ENCODE results near the gene DDI1.

DDI1 gene

DNA sequence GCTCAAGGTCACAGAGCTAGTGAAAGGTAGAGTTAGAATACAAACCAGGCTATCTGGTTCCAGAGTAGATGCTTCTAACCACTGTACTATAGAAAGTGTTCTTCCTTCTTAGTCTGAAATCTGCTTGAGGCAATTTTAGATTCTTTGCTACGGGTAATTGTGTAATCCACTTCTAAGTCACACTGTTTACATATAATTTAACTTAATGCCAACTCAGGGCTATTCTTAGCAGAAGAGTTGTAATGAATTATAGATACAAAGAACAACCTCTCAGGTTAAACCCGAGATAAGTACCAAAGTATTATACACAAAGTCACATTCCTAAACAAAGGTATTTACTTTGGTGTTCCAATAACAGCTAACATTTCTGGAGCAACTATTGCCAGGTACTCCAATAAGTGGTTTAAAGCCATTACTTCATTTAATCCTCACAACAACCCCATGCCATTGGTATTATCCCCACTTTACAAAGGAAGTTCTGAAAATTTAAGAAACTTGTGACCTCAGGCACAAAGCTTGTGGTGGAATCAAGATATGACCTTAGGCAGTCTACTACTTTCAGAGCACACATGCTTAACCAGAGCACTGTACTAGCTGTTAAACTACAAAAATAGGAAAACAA lies 31.1 kb upstream of the DDI1 start:
- H4K91ac ChIP-seq (ENCODE audit: low read length), result no peak overlapping the region
- H3K4ac ChIP-seq (ENCODE audit: low read depth in 1 of 2, low read length in 2 of 2), result no peak overlapping the region
- H3K27ac ChIP-seq (ENCODE audit: low read length, poor library complexity, severe bottlenecking), result no peak overlapping the region
- H3K36me3 ChIP-seq (ENCODE audit: control insufficient read depth in 1 of 2, insufficient read depth in 2 of 2, low read depth in 1 of 2, low read length in 2 of 2), result no peaks in the 10 kb centered on the region
- no peak overlapping the region for H3K4me3 ChIP-seq (ENCODE audit: insufficient read depth in 1 of 2, low read depth in 1 of 2, low read length in 2 of 2)
- H3K79me1 ChIP-seq (replicated peaks; ENCODE audit: low read length, poor library complexity, severe bottlenecking), result no peaks in the 10 kb centered on the region
- no peak overlapping the region for H3K4me2 ChIP-seq (ENCODE audit: low read length, poor library complexity, severe bottlenecking)
- H2BK15ac ChIP-seq (ENCODE audit: low read depth, poor library complexity, severe bottlenecking), result no peak overlapping the region
- H2BK120ac ChIP-seq (ENCODE audit: low read depth, low read length), result no peak overlapping the region
- H3K18ac ChIP-seq (ENCODE audit: low read depth in 1 of 2, low read length in 2 of 2), result no peak overlapping the region
- no peak overlapping the region for H3K14ac ChIP-seq (ENCODE audit: low read length in 2 of 2)
- H3K23ac ChIP-seq (ENCODE audit: low read length in 2 of 2), result no peak overlapping the region
- H2AFZ ChIP-seq (ENCODE audit: low read depth, low read length), result no peak overlapping the region
- no peak overlapping the region for H4K8ac ChIP-seq (ENCODE audit: low read length)
- H2BK5ac ChIP-seq (ENCODE audit: low read depth, low read length, poor library complexity, severe bottlenecking), result no peak overlapping the region
- H3K9me3 ChIP-seq (ENCODE audit: control insufficient read depth, low read length), result no peaks in the 10 kb centered on the region
- H3K27me3 ChIP-seq (ENCODE audit: control insufficient read depth in 1 of 2, insufficient read depth in 1 of 2, low read length in 2 of 2), result no peaks in the 10 kb centered on the region
- H2AK5ac ChIP-seq (ENCODE audit: low read length, severe bottlenecking), result no peak overlapping the region
- DNase-seq, result peak; percentile 50
- no peak overlapping the region for H3K9ac ChIP-seq (ENCODE audit: low read length)
- no peak overlapping the region for H2BK12ac ChIP-seq (ENCODE audit: low read length in 2 of 2)
- 23% methylated on average over 1 of the region's 2 CpGs for WGBS
- H3K4me1 ChIP-seq (ENCODE audit: control insufficient read depth, insufficient read depth, low read depth, low read length), result peaks cover 9% of the 10 kb centered on the region

GRCh38 chr11:104009744-104010143 lies 26.7 kb upstream of the DDI1 start:
- no peaks in the 10 kb centered on the region for H3K9me3 ChIP-seq (ENCODE audit: control insufficient read depth, low read length)
- H3K27ac ChIP-seq (ENCODE audit: low read length, poor library complexity, severe bottlenecking), result no peak overlapping the region
- WGBS, result 78% methylated on average over 3 of the region's 3 CpGs
- no peak overlapping the region for H3K4me2 ChIP-seq (ENCODE audit: low read length, poor library complexity, severe bottlenecking)
- H3K36me3 ChIP-seq (ENCODE audit: control insufficient read depth in 1 of 2, insufficient read depth in 2 of 2, low read depth in 1 of 2, low read length in 2 of 2), result no peaks in the 10 kb centered on the region
- H3K23ac ChIP-seq (ENCODE audit: low read length in 2 of 2), result no peak overlapping the region
- no peak overlapping the region for H2BK120ac ChIP-seq (ENCODE audit: low read depth, low read length)
- no peaks in the 10 kb centered on the region for H3K79me1 ChIP-seq (replicated peaks; ENCODE audit: low read length, poor library complexity, severe bottlenecking)
- no peak overlapping the region for H3K14ac ChIP-seq (ENCODE audit: low read length in 2 of 2)
- no peak overlapping the region for H3K4me3 ChIP-seq (ENCODE audit: insufficient read depth in 1 of 2, low read depth in 1 of 2, low read length in 2 of 2)
- no peaks in the 10 kb centered on the region for H3K27me3 ChIP-seq (ENCODE audit: control insufficient read depth in 1 of 2, insufficient read depth in 1 of 2, low read length in 2 of 2)
- H2AK5ac ChIP-seq (ENCODE audit: low read length, severe bottlenecking), result no peak overlapping the region
- no peak overlapping the region for H2BK12ac ChIP-seq (ENCODE audit: low read length in 2 of 2)
- no peak overlapping the region for H3K4ac ChIP-seq (ENCODE audit: low read depth in 1 of 2, low read length in 2 of 2)
- no peak overlapping the region for H2BK15ac ChIP-seq (ENCODE audit: low read depth, poor library complexity, severe bottlenecking)
- no peak overlapping the region for H2AFZ ChIP-seq (ENCODE audit: low read depth, low read length)
- no peak overlapping the region for H4K8ac ChIP-seq (ENCODE audit: low read length)
- no peak for DNase-seq
- no peak overlapping the region for H3K18ac ChIP-seq (ENCODE audit: low read depth in 1 of 2, low read length in 2 of 2)
- H4K91ac ChIP-seq (ENCODE audit: low read length), result no peak overlapping the region
- no peak overlapping the region for H3K9ac ChIP-seq (ENCODE audit: low read length)
- H3K4me1 ChIP-seq (ENCODE audit: control insufficient read depth, insufficient read depth, low read depth, low read length), result peaks cover 7% of the 10 kb centered on the region
- no peak overlapping the region for H2BK5ac ChIP-seq (ENCODE audit: low read depth, low read length, poor library complexity, severe bottlenecking)

- Histone ChIP-seq H2AFZ (ENCODE audit: low read depth, low read length) (no peak overlapping the region), H3K4ac (ENCODE audit: low read depth in 1 of 2, low read length in 2 of 2) (no peak overlapping the region), H3K18ac (ENCODE audit: low read depth in 1 of 2, low read length in 2 of 2) (no peak overlapping the region), H3K27ac (ENCODE audit: low read length, poor library complexity, severe bottlenecking) (no peak overlapping the region), H4K91ac (ENCODE audit: low read length) (no peak overlapping the region), H3K23ac (ENCODE audit: low read length in 2 of 2) (no peak overlapping the region), H2BK15ac (ENCODE audit: low read depth, poor library complexity, severe bottlenecking) (no peak overlapping the region), H3K4me3 (ENCODE audit: insufficient read depth in 1 of 2, low read depth in 1 of 2, low read length in 2 of 2) (no peak overlapping the region), H3K14ac (ENCODE audit: low read length in 2 of 2) (no peak overlapping the region), H3K4me1 (ENCODE audit: control insufficient read depth, insufficient read depth, low read depth, low read length) (peaks cover 7% of the 10 kb centered on the region), H2BK120ac (ENCODE audit: low read depth, low read length) (no peak overlapping the region), H3K79me1 (replicated peaks; ENCODE audit: low read length, poor library complexity, severe bottlenecking) (no peaks in the 10 kb centered on the region), H4K8ac (ENCODE audit: low read length) (no peak overlapping the region), H3K9me3 (ENCODE audit: control insufficient read depth, low read length) (no peaks in the 10 kb centered on the region), H2BK5ac (ENCODE audit: low read depth, low read length, poor library complexity, severe bottlenecking) (no peak overlapping the region), H2BK12ac (ENCODE audit: low read length in 2 of 2) (no peak overlapping the region), H2AK5ac (ENCODE audit: low read length, severe bottlenecking) (no peak overlapping the region), H3K9ac (ENCODE audit: low read length) (no peak overlapping the region), H3K27me3 (ENCODE audit: control insufficient read depth in 1 of 2, insufficient read depth in 1 of 2, low read length in 2 of 2) (no peaks in the 10 kb centered on the region), H3K4me2 (ENCODE audit: low read length, poor library complexity, severe bottlenecking) (no peak overlapping the region), H3K36me3 (ENCODE audit: control insufficient read depth in 1 of 2, insufficient read depth in 2 of 2, low read depth in 1 of 2, low read length in 2 of 2) (no peaks in the 10 kb centered on the region)
- no CpG with 5 or more reads among the region's 2 CpGs for WGBS
- DNase-seq, result no peak
Observed at GRCh38 chr11:104011044-104011443, 25.4 kb upstream of the DDI1 start.

DNA sequence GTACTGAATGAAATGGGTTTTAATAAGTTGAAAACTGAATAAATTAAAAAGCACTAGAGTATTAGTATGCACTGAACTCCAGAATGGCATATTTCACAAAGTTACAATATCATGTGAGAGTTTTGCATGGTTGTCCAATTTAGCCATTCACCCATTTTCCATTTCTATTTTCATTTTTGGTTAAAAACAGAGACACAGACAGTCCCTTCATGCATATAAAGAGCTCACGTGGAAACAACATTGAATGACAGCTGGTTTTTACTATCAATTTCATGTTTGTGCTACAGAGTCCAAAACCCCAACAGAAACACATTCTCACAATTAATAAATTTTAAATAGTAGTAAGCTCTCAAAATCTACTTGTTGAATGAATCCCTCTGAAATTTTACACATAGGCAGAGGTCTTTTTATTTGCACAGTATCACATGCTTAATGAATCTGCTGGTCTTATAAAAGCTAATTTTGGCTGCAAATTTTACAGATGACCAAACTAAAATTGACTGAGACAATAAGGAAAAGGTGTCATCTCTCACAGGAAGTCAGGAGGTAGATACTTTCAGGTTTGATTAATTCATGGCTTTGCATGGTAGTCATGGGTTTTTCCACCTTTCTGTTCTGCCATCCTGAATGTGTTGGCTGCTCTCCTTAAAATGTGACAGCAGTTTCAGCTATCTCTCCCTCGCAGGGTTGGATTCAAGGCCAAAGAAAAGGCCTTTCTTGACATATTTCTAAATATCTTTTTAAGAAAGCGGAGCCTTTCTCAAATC lies 20.6 kb upstream of the DDI1 start:
- no peak overlapping the region for H2BK12ac ChIP-seq (ENCODE audit: low read length in 2 of 2)
- H3K18ac ChIP-seq (ENCODE audit: low read depth in 1 of 2, low read length in 2 of 2), result no peak overlapping the region
- H3K4ac ChIP-seq (ENCODE audit: low read depth in 1 of 2, low read length in 2 of 2), result no peak overlapping the region
- H3K14ac ChIP-seq (ENCODE audit: low read length in 2 of 2), result no peak overlapping the region
- no peak overlapping the region for H4K8ac ChIP-seq (ENCODE audit: low read length)
- no peaks in the 10 kb centered on the region for H3K27me3 ChIP-seq (ENCODE audit: control insufficient read depth in 1 of 2, insufficient read depth in 1 of 2, low read length in 2 of 2)
- no peak overlapping the region for H3K23ac ChIP-seq (ENCODE audit: low read length in 2 of 2)
- no peak for DNase-seq
- no peak overlapping the region for H3K9ac ChIP-seq (ENCODE audit: low read length)
- H3K79me1 ChIP-seq (replicated peaks; ENCODE audit: low read length, poor library complexity, severe bottlenecking), result no peaks in the 10 kb centered on the region
- H2BK120ac ChIP-seq (ENCODE audit: low read depth, low read length), result no peak overlapping the region
- no peak overlapping the region for H3K27ac ChIP-seq (ENCODE audit: low read length, poor library complexity, severe bottlenecking)
- no peaks in the 10 kb centered on the region for H3K36me3 ChIP-seq (ENCODE audit: control insufficient read depth in 1 of 2, insufficient read depth in 2 of 2, low read depth in 1 of 2, low read length in 2 of 2)
- no peak overlapping the region for H3K4me2 ChIP-seq (ENCODE audit: low read length, poor library complexity, severe bottlenecking)
- H2BK5ac ChIP-seq (ENCODE audit: low read depth, low read length, poor library complexity, severe bottlenecking), result no peak overlapping the region
- no peaks in the 10 kb centered on the region for H3K4me1 ChIP-seq (ENCODE audit: control insufficient read depth, insufficient read depth, low read depth, low read length)
- no peaks in the 10 kb centered on the region for H3K9me3 ChIP-seq (ENCODE audit: control insufficient read depth, low read length)
- 92% methylated on average over 3 of the region's 3 CpGs for WGBS
- no peak overlapping the region for H2AK5ac ChIP-seq (ENCODE audit: low read length, severe bottlenecking)
- no peak overlapping the region for H4K91ac ChIP-seq (ENCODE audit: low read length)
- H2BK15ac ChIP-seq (ENCODE audit: low read depth, poor library complexity, severe bottlenecking), result no peak overlapping the region
- no peak overlapping the region for H2AFZ ChIP-seq (ENCODE audit: low read depth, low read length)
- no peak overlapping the region for H3K4me3 ChIP-seq (ENCODE audit: insufficient read depth in 1 of 2, low read depth in 1 of 2, low read length in 2 of 2)
